Spleen (tissue), 11 donors: ENCODE measurements around the gene LITAF. TPM values are rescaled to one million over a fixed set of nuclear protein-coding genes. Genes with fewer than 3 reads are reported as not detected.

ENCODE experiments used
- DNase-seq: peaks from one replicate; pipeline ENCODE4 v3.0.0-alpha.2; 2020
- H3K27ac ChIP-seq, 8 donors: fragments of 200-600 bp; sonication (generic) in 7 of 8; 1 replicate in 4 of 8; 2 replicates in 4 of 8; pipeline versions ENCODE4 v1.5.0 to v1.8.0; 2016 to 2021; ENCODE audit warnings: inconsistent platforms in 4 of 8, mild to moderate bottlenecking in 4 of 8, moderate library complexity in 1 of 8
- H3K27me3 ChIP-seq, 7 donors: fragments of 200-600 bp; sonication (generic) in 6 of 7; replicated peaks in 1 of 7; 1 replicate in 4 of 7; 2 replicates in 3 of 7; pipeline versions ENCODE4 v1.5.0 to v1.8.0; 2016 to 2021; ENCODE audit warnings: inconsistent platforms in 3 of 7, mild to moderate bottlenecking in 1 of 7
- H3K36me3 ChIP-seq, 6 donors: fragments of 200-600 bp; sonication (generic) in 5 of 6; 1 replicate in 4 of 6; 2 replicates in 2 of 6; pipeline versions ENCODE4 v1.5.0 to v1.8.0; 2016 to 2021; ENCODE audit warnings: inconsistent platforms in 2 of 6
- H3K4me1 ChIP-seq, 6 donors: fragments of 200-600 bp; sonication (generic) in 5 of 6; 1 replicate in 3 of 6; 2 replicates in 3 of 6; pipeline versions ENCODE4 v1.5.0 to v1.8.0; 2016 to 2021; ENCODE audit warnings: inconsistent platforms in 3 of 6
- H3K4me3 ChIP-seq, 8 donors: fragments of 200-600 bp; sonication (generic) in 7 of 8; 1 replicate in 4 of 8; 2 replicates in 4 of 8; pipeline versions ENCODE4 v1.5.0 to v1.8.0; 2016 to 2021; ENCODE audit warnings: inconsistent platforms in 4 of 8, mild to moderate bottlenecking in 4 of 8, moderate library complexity in 2 of 8
- H3K9me3 ChIP-seq, 8 donors: fragments of 200-600 bp; sonication (generic) in 7 of 8; 1 replicate in 4 of 8; 2 replicates in 4 of 8; pipeline versions ENCODE4 v1.5.0 to v1.8.0; 2016 to 2021; ENCODE audit warnings: inconsistent platforms in 4 of 8
- POLR2A ChIP-seq, 3 donors: fragments of 450-650 bp; IDR thresholded peaks; one replicate each; pipeline ENCODE4 v1.5.1; 2017; ENCODE audit warnings: antibody characterized with exemption in 3 of 3, mild to moderate bottlenecking in 1 of 3
- POLR2AphosphoS5 ChIP-seq, 3 donors: sonication (generic); formaldehyde crosslinking; IDR thresholded peaks; one replicate each; pipeline ENCODE4 v1.5.1; 2017; ENCODE audit warnings: antibody characterized with exemption in 3 of 3
- WGBS, 5 donors: extraction: QIAGEN DNeasy Blood & Tissue Kit in 3 of 5; methylation state at CpG; one replicate each; pipeline versions ENCODE4 v1.1.5 to v1.1.7; 2013 to 2018; 5-methylcytosine and 5-hydroxymethylcytosine counted together
- intact Hi-C: fragments of 100-400 bp; cut with DNase I; formaldehyde crosslinking; loops from one replicate; pipeline ENCODE4 v1.15.0; 2023; ENCODE audit warnings: low total_unique reads
- polyA plus RNA-seq, 3 donors: library from polyadenylated mRNA; stranded (reverse); fragments of 200-250 nt; gene quantifications; one replicate each; pipeline ENCODE4 v1.2.1, GENCODE V29; 2013
- total RNA-seq, 7 donors: library from RNA; depleted of rRNA in 3 of 7; stranded (reverse); fragments of >200 nt in 3 of 7; fragmentation: NEBNext Ultra II Directional in 4 of 7; extraction: Animal tissue kit (Norgen Biotek cat#: 25700) in 4 of 7; gene quantifications; one replicate each; pipeline versions ENCODE4 v1.1.0 to v1.2.1, GENCODE V29; 2016 to 2021
- TF ChIP-seq, protein P1 (sequence below), 11 experiments: fragments of 200-600 bp in 7 of 11; fragments of 450-650 bp in 4 of 11; sonication (generic) in 4 of 11; IDR thresholded peaks in 8 of 11; conservative IDR thresholded peaks in 3 of 11; 1 replicate in 7 of 11; 2 replicates in 4 of 11; pipeline versions ENCODE4 v1.4.0 to v1.8.0; 2016 to 2021; ENCODE audit warnings: antibody characterized with exemption in 11 of 11, inconsistent platforms in 4 of 11, mild to moderate bottlenecking in 1 of 11
- donor health status: healthy with polysubstance abuse.
- donor health status: DM: no; HTN: no; CAD: no; lungs with moderate emphysema.
- donor health status: DM: no; HTN: no; CAD: no.
- donor health status: Bipolar disorder and iron deficiency.
- donor health status: healthy.
- donor health status: DM: no; HTN: no; CAD: no.
- donor health status: DM: yes; HTN: yes; CAD: no.

Gene LITAF
- total and polyA plus RNA-seq, 10 donors, result 55.8 to 312 (median 162) TPM

GRCh38 chr16:11630768-11631056, 44.0 kb upstream of the LITAF start:
- Histone ChIP-seq H3K27ac (peak overlapping the region in 1 of 8 donors; percentile 93), H3K9me3 (no peaks in the 10 kb centered on the region), H3K27me3 (peaks cover 0 to 3% (median 0%) of the 10 kb centered on the region in 7 donors), H3K36me3 (no peaks in the 10 kb centered on the region), H3K4me1 (peaks cover 20 to 89% (median 44%) of the 10 kb centered on the region in 6 donors), H3K4me3 (no peak overlapping the region)
- WGBS, 5 donors, result 90 to 96% (median 92%) methylated on average over 6 of the region's 6 CpGs
- TF ChIP-seq, protein P1, sequence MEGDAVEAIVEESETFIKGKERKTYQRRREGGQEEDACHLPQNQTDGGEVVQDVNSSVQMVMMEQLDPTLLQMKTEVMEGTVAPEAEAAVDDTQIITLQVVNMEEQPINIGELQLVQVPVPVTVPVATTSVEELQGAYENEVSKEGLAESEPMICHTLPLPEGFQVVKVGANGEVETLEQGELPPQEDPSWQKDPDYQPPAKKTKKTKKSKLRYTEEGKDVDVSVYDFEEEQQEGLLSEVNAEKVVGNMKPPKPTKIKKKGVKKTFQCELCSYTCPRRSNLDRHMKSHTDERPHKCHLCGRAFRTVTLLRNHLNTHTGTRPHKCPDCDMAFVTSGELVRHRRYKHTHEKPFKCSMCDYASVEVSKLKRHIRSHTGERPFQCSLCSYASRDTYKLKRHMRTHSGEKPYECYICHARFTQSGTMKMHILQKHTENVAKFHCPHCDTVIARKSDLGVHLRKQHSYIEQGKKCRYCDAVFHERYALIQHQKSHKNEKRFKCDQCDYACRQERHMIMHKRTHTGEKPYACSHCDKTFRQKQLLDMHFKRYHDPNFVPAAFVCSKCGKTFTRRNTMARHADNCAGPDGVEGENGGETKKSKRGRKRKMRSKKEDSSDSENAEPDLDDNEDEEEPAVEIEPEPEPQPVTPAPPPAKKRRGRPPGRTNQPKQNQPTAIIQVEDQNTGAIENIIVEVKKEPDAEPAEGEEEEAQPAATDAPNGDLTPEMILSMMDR (IDR thresholded peaks at IDR 0.05 in 8 of 11, conservative IDR thresholded peaks at IDR 0.05 in 3 of 11), result no peak
- TF ChIP-seq POLR2AphosphoS5 (IDR thresholded peaks at IDR 0.05) (no peak), POLR2A (IDR thresholded peaks at IDR 0.05) (no peak)
- no peak for DNase-seq
- intact Hi-C loops, result no loop called here

- Histone ChIP-seq H3K27me3 (no peaks in the 10 kb centered on the region), H3K4me3 (peak overlapping the region in 1 of 8 donors; percentile 52), H3K36me3 (no peaks in the 10 kb centered on the region), H3K4me1 (peaks cover 20 to 90% (median 47%) of the 10 kb centered on the region in 6 donors), H3K9me3 (no peaks in the 10 kb centered on the region), H3K27ac (peak overlapping the region in 7 of 8 donors; percentile 73 to 93 (median 81))
- WGBS, 5 donors, result 65 to 79% (median 67%) methylated on average over 12 of the region's 12 CpGs
- DNase-seq, result peak; percentile 77
- TF ChIP-seq POLR2AphosphoS5 (IDR thresholded peaks at IDR 0.05), result no peak
- TF ChIP-seq POLR2A (IDR thresholded peaks at IDR 0.05), result no peak
- TF ChIP-seq, protein P1 (IDR thresholded peaks at IDR 0.05 in 8 of 11, conservative IDR thresholded peaks at IDR 0.05 in 3 of 11), result no peak
- intact Hi-C loops, result no loop called here
These were observed 43.5 kb upstream of the LITAF start for GRCh38 chr16:11630046-11630767.

- TF ChIP-seq, protein P1 (IDR thresholded peaks at IDR 0.05 in 8 of 11, conservative IDR thresholded peaks at IDR 0.05 in 3 of 11), result no peak
- TF ChIP-seq POLR2AphosphoS5 (IDR thresholded peaks at IDR 0.05) (peak; percentile 44 to 71 (median 57)), POLR2A (IDR thresholded peaks at IDR 0.05) (no peak)
- peak overlapping the region in 1 of 8 donors; percentile 52 for H3K4me3 ChIP-seq
- no peaks in the 10 kb centered on the region for H3K9me3 ChIP-seq
- intact Hi-C loops, result no loop called here
- H3K27ac ChIP-seq, result peak overlapping the region; percentile 29 to 93 (median 78)
- H3K36me3 ChIP-seq, result no peaks in the 10 kb centered on the region
- H3K27me3 ChIP-seq, result no peaks in the 10 kb centered on the region
- DNase-seq, result peak; percentile 88
- peaks cover 22 to 90% (median 54%) of the 10 kb centered on the region in 6 donors for H3K4me1 ChIP-seq
- WGBS, 5 donors, result 28 to 45% (median 42%) methylated on average over 15 to 23 of the region's 23 CpGs
These were observed 42.6 kb upstream of the LITAF start for GRCh38 chr16:11629071-11630030.
